Activated naive CD8-positive, alpha-beta T cell treated with anti-CD3 and anti-CD28 coated beads, Interleukin-2, amount 50 U/mL, for 16 hours (primary cell): ENCODE results near the gene KCNT1.
"Not testable (repeated sequence)": the region's sequence is repeated elsewhere in the genome, so short reads cannot be mapped to it uniquely, and the experiment has no call there.

Experiments used
- DNase-seq: peaks from one replicate; pipeline ENCODE4 v3.0.0-alpha.2; 2020; ENCODE audit warnings: low read depth, low spot score

KCNT1 gene

GRCh38 chr9:135701959-135702721, at the start of gene KCNT1:
KCNT1 (plus strand) TSS chr9:135702185; CDS start chr9:135702259, 74 bp downstream.
- peak; percentile 14 for DNase-seq

- DNase-seq: no peak
These were observed 46.7 kb upstream of the KCNT1 start for GRCh38 chr9:135655317-135655716.

- no peak for DNase-seq
These were observed 44.6 kb upstream of the KCNT1 start for GRCh38 chr9:135657416-135657815.

GRCh38 chr9:135659252-135659651, 42.7 kb upstream of the KCNT1 start:
- DNase-seq: no peak

GRCh38 chr9:135660407-135660806, 41.6 kb upstream of the KCNT1 start:
- no peak for DNase-seq

- DNase-seq: no peak
These were observed 40.0 kb upstream of the KCNT1 start for GRCh38 chr9:135661816-135662560.

GRCh38 chr9:135662758-135663450, 39.1 kb upstream of the KCNT1 start, which contains the start of gene LCN9:
LCN9 (plus strand) TSS chr9:135663309; CDS start chr9:135663322, 13 bp downstream.
- no peak for DNase-seq

GRCh38 chr9:135663451-135663770, 38.6 kb upstream of the KCNT1 start:
- no peak for DNase-seq

GRCh38 chr9:135663857-135664256, 38.1 kb upstream of the KCNT1 start:
- no peak for DNase-seq

- DNase-seq: no peak
These were observed 37.7 kb upstream of the KCNT1 start for GRCh38 chr9:135664266-135664665.

- no peak for DNase-seq
These were observed 36.9 kb upstream of the KCNT1 start for GRCh38 chr9:135664801-135665794.

GRCh38 chr9:135665795-135666189, 36.2 kb upstream of the KCNT1 start:
- DNase-seq: no peak

- DNase-seq: no peak
These were observed 35.2 kb upstream of the KCNT1 start for GRCh38 chr9:135666534-135667462.

- DNase-seq: no peak
These were observed 34.5 kb upstream of the KCNT1 start for GRCh38 chr9:135667463-135668001.

GRCh38 chr9:135669018-135669417, 33.0 kb upstream of the KCNT1 start:
- not testable (repeated sequence) for DNase-seq

- no peak for DNase-seq
These were observed 32.2 kb upstream of the KCNT1 start for GRCh38 chr9:135669616-135670285.

- DNase-seq: no peak
These were observed 31.0 kb upstream of the KCNT1 start for GRCh38 chr9:135670721-135671590.

- no peak for DNase-seq
These were observed 30.4 kb upstream of the KCNT1 start for GRCh38 chr9:135671591-135672041.
